ENCODE measurements around the gene SNX9.

Gene SNX9

DNA sequence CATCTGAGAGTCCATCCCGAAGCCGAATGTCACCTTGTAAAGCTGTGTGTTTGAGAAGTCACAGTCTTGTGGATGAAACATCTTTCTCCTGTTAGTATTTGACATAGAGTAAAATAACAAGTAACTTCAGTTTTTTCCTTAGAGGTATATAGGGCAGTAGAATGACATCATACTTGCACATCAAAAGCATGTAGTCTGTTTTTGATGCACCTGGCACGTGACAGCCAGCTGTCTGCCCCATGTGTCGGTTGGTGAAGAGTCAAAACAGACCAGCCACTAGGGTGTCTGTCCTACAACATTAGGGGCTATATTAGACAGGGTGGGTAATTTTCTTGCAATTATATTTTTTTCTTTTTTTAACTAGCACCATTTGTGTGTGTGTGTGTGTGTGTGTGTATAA is 70.2 kb downstream of the SNX9 start:
- TF ChIP-seq YY1 (IDR thresholded peaks at IDR 0.05; ENCODE audit: low read depth) = no peak
- no peak for TF ChIP-seq TEAD4 (IDR thresholded peaks at IDR 0.05)
- no peak for TF ChIP-seq FOXM1 (IDR thresholded peaks at IDR 0.05; ENCODE audit: borderline replicate concordance, low read depth)
- TF ChIP-seq, protein P1, sequence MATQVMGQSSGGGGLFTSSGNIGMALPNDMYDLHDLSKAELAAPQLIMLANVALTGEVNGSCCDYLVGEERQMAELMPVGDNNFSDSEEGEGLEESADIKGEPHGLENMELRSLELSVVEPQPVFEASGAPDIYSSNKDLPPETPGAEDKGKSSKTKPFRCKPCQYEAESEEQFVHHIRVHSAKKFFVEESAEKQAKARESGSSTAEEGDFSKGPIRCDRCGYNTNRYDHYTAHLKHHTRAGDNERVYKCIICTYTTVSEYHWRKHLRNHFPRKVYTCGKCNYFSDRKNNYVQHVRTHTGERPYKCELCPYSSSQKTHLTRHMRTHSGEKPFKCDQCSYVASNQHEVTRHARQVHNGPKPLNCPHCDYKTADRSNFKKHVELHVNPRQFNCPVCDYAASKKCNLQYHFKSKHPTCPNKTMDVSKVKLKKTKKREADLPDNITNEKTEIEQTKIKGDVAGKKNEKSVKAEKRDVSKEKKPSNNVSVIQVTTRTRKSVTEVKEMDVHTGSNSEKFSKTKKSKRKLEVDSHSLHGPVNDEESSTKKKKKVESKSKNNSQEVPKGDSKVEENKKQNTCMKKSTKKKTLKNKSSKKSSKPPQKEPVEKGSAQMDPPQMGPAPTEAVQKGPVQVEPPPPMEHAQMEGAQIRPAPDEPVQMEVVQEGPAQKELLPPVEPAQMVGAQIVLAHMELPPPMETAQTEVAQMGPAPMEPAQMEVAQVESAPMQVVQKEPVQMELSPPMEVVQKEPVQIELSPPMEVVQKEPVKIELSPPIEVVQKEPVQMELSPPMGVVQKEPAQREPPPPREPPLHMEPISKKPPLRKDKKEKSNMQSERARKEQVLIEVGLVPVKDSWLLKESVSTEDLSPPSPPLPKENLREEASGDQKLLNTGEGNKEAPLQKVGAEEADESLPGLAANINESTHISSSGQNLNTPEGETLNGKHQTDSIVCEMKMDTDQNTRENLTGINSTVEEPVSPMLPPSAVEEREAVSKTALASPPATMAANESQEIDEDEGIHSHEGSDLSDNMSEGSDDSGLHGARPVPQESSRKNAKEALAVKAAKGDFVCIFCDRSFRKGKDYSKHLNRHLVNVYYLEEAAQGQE (IDR thresholded peaks at IDR 0.05; ENCODE audit: low read depth) = no peak
- TF ChIP-seq EGR1 (IDR thresholded peaks at IDR 0.05) = no peak
- TF ChIP-seq, protein P2, sequence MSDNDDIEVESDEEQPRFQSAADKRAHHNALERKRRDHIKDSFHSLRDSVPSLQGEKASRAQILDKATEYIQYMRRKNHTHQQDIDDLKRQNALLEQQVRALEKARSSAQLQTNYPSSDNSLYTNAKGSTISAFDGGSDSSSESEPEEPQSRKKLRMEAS (IDR thresholded peaks at IDR 0.05) = no peak
- no peak for TF ChIP-seq CEBPB (IDR thresholded peaks at IDR 0.05)
- TF ChIP-seq EP300 (IDR thresholded peaks at IDR 0.05; ENCODE audit: borderline replicate concordance) = no peak
- no peak for TF ChIP-seq RAD21 (IDR thresholded peaks at IDR 0.05; ENCODE audit: low read depth)

DNA sequence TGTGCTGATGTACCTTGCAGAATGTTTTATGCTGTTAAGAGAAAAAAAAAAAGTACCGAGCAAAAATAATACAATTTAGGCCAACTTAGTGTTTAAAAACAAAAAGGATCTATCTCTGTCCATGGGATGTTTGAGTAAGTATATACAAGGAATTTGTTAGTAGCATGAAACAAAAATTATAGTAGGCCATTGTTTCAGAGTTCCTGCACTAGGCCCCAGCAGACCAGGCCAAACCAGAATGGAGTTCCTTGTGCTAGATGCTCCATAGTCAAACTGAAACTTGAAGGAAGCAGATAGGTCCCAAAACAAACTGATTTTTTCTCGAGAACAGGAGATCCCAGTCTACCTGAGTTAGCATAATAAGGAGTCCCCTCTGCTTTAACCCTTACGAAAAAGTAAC is 72.5 kb downstream of the SNX9 start:
- TF ChIP-seq FOXM1 (IDR thresholded peaks at IDR 0.05; ENCODE audit: borderline replicate concordance, low read depth) (no peak), NFIC (IDR thresholded peaks at IDR 0.05) (no peak), CEBPB (IDR thresholded peaks at IDR 0.05) (no peak), EP300 (IDR thresholded peaks at IDR 0.05; ENCODE audit: borderline replicate concordance) (no peak), RAD21 (IDR thresholded peaks at IDR 0.05; ENCODE audit: low read depth) (no peak), TCF12 (IDR thresholded peaks at IDR 0.05; ENCODE audit: low read depth) (no peak), TAF1 (IDR thresholded peaks at IDR 0.05; ENCODE audit: low read depth) (no peak), CREB1 (IDR thresholded peaks at IDR 0.05; ENCODE audit: low read depth) (no peak), EGR1 (IDR thresholded peaks at IDR 0.05) (no peak), ZBTB7A (IDR thresholded peaks at IDR 0.05; ENCODE audit: low read depth) (no peak), TEAD4 (IDR thresholded peaks at IDR 0.05) (no peak), YY1 (IDR thresholded peaks at IDR 0.05; ENCODE audit: low read depth) (no peak)
- TF ChIP-seq, protein P3, sequence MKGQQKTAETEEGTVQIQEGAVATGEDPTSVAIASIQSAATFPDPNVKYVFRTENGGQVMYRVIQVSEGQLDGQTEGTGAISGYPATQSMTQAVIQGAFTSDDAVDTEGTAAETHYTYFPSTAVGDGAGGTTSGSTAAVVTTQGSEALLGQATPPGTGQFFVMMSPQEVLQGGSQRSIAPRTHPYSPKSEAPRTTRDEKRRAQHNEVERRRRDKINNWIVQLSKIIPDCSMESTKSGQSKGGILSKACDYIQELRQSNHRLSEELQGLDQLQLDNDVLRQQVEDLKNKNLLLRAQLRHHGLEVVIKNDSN (IDR thresholded peaks at IDR 0.05) = no peak
- TF ChIP-seq, protein P1 (IDR thresholded peaks at IDR 0.05; ENCODE audit: low read depth) = no peak
- TF ChIP-seq, protein P2 (IDR thresholded peaks at IDR 0.05) = no peak

DNA sequence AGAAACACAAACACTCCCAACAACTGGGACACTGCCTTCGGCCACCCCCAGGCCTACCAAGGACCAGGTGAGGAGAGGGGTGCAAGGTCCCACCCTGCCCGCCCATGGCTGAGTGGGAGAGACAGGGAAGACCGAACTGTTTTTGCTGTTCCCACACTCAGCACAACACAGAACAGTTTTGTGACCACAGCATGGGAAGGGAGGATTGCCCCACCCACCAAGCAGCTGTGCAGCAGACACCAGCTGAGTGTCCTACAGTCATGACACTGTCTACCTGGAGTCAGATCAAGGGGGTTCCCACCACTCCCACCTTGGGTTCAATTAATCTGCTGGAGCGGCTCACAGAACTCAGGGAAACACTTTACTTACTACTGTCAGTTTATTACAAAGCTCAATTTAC is 73.9 kb downstream of the SNX9 start:
- TF ChIP-seq, protein P1 (IDR thresholded peaks at IDR 0.05; ENCODE audit: low read depth) = no peak
- TF ChIP-seq YY1 (IDR thresholded peaks at IDR 0.05; ENCODE audit: low read depth) = no peak

DNA sequence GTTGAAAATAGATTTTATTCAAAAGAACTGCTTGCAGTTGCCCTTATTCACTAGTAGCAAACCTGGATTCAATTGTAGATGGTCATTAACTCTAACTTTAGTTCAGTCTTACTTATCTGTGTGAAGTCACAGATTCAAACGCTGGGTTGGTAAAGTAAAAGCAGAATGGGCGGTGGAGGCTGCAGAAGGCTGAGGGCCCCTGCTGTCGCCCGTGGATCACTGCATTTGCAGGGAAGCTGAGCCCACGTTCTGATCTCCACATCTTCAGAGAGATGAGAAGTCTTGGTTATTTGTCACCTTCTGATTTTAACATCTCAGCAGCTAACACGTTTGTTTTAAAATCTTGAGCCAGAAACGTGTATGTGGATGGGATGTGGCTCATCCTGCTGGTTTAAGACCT is 75.1 kb downstream of the SNX9 start:
- no peak for TF ChIP-seq TCF12 (IDR thresholded peaks at IDR 0.05; ENCODE audit: low read depth)
- no peak for TF ChIP-seq TEAD4 (IDR thresholded peaks at IDR 0.05)
- TF ChIP-seq, protein P1 (IDR thresholded peaks at IDR 0.05; ENCODE audit: low read depth) = no peak
- no peak for TF ChIP-seq CEBPB (IDR thresholded peaks at IDR 0.05)
- no peak for TF ChIP-seq FOXM1 (IDR thresholded peaks at IDR 0.05; ENCODE audit: borderline replicate concordance, low read depth)
- TF ChIP-seq, protein P3 (IDR thresholded peaks at IDR 0.05) = no peak
- TF ChIP-seq, protein P2 (IDR thresholded peaks at IDR 0.05) = no peak
- no peak for TF ChIP-seq NFIC (IDR thresholded peaks at IDR 0.05)
- TF ChIP-seq TAF1 (IDR thresholded peaks at IDR 0.05; ENCODE audit: low read depth) = no peak
- no peak for TF ChIP-seq EP300 (IDR thresholded peaks at IDR 0.05; ENCODE audit: borderline replicate concordance)
- no peak for TF ChIP-seq CREB1 (IDR thresholded peaks at IDR 0.05; ENCODE audit: low read depth)
- TF ChIP-seq YY1 (IDR thresholded peaks at IDR 0.05; ENCODE audit: low read depth) = no peak
- no peak for TF ChIP-seq RAD21 (IDR thresholded peaks at IDR 0.05; ENCODE audit: low read depth)
- no peak for TF ChIP-seq EGR1 (IDR thresholded peaks at IDR 0.05)
- TF ChIP-seq ZBTB7A (IDR thresholded peaks at IDR 0.05; ENCODE audit: low read depth) = no peak

Data from Ishikawa (cell line).